M059J (cell line): ENCODE results near the gene NXN. TPM values are rescaled to one million over a fixed set of nuclear protein-coding genes. Genes with fewer than 3 reads are reported as not detected.
"Not testable (repeated sequence)": the region's sequence is repeated elsewhere in the genome, so short reads cannot be mapped to it uniquely, and the experiment has no call there.

Experiments
- DNase-seq: peaks from one replicate; pipeline ENCODE4 v3.0.0-alpha.2; 2012; ENCODE audit warnings: low read depth
- total RNA-seq: library from RNA; depleted of rRNA; stranded (reverse); fragments of >200 nt; shearing (Covaris generic); gene quantifications from 2 replicates; pipeline ENCODE4 v1.2.3, GENCODE V29; 2014

NXN gene
- total RNA-seq, 1 experiment from 2014 or later: 32.8 TPM

DNA sequence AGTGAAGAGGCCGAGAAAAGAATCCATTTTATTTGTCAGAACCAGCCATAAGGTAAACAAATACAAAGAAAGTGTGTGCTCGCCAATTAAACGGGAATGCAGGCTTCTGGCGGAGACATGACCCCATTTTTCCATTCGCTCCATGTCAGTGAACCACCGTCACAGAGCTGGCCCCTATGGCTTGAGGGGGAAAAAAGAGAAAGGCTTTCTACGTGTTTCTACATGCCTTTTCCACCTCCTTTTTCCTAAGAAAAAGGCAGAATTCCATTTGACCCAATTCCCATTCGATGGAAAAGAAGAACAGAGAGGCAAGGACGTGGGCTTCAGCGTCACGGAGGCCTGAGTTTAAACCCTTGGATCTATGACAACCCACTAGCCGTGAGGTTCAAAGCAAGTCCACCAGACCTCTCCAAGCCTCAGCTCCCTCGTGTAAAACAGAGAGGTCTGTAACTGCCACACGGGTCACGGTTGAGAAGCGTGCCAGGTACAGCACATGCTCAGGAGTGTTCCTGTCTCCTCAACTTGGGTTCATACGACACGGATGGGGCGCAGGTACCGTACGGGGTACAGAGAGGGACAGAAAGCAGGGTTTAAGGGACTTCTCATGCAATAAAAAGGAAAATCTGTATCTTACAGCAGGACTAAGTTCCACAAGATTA, 91.9 kb downstream of the NXN start:
- no peak for DNase-seq

DNA sequence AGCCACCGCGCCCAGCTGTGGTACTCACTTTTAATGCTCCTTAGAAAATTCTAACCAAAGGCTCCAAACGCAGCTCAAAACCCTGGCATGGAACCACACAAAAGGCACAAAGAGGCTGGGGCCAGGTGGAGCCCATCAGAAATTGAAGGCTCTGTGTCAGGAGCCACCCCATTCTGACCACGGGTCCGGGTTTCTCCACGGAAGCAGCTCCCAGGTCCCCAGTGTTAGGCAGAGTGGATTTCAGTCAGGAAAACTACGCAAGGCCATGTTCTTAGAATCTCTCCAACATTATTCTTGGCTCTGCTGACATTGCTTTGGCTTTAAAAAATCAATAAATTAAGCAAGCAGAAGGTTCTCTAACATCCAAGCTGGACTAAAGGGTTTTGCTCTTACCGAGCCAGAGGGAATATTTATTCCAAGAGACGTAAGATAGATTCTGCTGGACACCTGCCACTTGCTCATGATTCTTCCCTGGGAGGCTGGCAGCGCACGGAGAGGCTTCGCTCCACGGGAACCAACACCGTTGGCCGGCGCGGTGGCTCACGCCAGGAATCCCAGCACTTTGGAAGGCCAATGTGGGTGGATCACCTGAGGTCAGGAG, 93.5 kb downstream of the NXN start:
- DNase-seq: no peak

- DNase-seq: no peak
These were observed 96.0 kb downstream of the NXN start for GRCh38 chr17:883586-883962.

DNA sequence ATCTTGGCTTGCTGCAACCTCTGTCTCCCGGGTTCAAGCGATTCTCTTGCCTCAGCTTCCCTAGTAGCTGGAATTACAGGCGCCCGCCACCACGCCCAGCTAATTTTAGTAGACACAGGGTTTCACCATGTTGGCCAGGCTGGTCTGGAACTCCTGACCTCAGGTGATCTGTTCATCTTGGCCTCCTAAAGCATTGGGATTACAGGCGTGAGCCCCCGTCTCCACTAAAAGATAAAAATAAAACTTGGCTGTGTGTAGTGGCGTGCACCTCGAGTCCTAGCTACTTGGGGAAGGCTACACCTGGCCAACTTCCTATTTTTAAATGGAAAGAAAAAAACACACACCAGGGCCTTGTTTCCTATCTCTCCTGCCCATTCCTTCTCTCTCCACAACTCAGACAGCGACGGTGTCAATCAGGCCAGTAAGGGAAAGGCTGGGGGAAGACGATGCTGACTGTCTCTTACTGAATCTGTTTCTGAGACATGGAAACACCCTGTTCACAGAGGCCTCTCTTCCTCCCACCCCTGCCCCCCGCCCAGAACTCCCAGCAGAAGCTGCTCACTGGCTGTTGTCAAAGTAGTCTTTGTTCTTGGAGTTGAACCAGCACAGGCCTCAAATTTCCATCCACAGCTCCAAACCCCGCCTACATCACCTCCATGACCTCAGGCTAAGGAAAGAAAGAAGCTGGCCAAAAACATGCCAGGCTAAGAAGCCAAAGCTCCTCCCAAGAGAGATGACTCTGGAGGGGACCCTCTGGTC, 96.6 kb downstream of the NXN start:
- DNase-seq: peak; percentile 54

DNA sequence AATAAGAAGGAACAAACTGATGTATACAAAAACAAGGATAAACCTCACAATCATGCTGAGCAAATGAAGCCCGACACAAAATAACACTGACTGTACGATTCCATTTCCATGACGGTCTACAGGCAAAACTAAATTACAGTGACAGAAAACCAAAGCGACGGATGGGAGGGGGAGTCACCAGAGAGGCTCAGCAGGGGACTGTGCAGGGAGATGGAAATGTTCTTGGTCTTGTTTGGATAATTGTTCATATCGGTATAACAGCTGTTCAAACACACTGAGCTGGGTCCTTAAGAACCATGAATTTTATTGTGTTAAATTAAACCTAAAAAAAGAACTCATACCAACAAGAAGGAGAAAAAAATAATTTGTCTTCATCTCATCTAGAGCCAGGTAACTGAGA, 97.8 kb downstream of the NXN start:
- no peak for DNase-seq

GRCh38 chr17:880443-881269, 98.9 kb downstream of the NXN start:
- DNase-seq: peak; percentile 43

- peak; percentile 92 for DNase-seq
These were observed 99.8 kb downstream of the NXN start for GRCh38 chr17:879546-880442.

- no peak for DNase-seq
These were observed 101.9 kb downstream of the NXN start for GRCh38 chr17:877630-878029.

- no peak for DNase-seq
These were observed 103.3 kb downstream of the NXN start for GRCh38 chr17:876272-876671.

- DNase-seq: not testable (repeated sequence)
These were observed 105.0 kb downstream of the NXN start for GRCh38 chr17:874590-874989.

DNA sequence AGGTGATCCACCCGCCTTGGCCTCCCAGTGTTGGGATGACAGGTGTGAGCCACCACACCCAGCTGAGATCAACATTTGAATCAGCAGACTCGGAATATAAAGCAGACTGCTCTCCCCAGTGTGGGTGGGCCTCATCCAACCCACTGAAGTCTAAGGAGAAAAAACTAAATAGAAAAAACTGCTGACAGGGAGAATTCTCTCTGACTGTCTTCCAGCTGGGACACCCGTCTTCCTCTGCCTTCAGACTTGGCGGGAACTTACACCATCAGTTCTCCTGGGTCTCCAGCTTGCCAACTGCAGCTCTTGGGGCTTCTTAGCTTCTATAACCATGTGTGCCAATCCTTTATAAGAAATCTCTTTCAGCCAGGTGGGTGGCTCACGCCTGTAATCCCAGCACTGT, 106.7 kb downstream of the NXN start:
- no peak for DNase-seq

- no peak for DNase-seq
These were observed 107.6 kb downstream of the NXN start for GRCh38 chr17:871751-872519.

DNA sequence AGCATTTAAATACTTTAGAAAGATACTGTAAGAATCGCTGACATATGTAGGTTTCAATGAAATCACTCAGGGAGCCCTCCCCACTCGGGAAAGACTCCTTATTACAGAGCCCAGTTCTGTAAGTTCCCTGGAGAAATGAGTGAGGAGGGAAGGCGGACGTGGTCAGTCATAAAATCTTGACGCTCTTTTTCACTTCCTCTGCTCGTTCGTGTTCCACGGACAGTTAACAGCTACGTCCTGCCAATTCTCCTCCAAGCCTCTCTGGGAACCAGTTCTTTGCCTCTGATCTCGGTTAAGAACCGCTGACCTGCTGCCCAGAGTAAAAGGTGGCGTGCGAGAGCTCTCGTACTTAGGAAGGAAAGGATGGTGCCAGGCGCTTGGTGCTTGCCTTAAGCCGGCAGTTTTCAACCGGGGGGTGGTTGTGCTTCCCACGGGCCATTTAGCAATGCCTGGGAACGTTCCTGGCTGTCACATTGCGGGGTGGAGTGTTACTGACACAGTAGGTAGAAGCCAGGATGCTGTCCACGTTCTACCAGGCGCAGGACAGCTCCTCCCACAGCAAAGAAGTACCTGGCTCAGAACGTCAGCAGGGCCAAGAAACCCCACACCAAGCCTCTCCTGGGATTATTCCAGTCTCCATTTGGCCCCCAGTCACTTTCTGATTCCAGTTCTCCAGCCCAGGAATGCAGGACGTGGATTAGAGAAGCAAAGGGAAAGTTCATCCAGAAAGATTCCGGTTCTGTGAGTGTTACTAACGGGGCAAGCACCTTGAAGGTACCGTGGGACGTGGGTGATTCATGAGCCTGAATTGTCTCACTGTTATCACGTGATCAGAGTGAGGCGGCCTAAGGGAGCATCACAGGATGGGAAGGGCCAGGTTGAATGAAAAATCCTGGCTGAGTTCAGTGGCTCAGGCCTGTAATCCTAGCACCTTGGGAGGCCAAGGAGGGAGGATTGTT, 109.7 kb downstream of the NXN start:
- DNase-seq: peak; percentile 87

DNA sequence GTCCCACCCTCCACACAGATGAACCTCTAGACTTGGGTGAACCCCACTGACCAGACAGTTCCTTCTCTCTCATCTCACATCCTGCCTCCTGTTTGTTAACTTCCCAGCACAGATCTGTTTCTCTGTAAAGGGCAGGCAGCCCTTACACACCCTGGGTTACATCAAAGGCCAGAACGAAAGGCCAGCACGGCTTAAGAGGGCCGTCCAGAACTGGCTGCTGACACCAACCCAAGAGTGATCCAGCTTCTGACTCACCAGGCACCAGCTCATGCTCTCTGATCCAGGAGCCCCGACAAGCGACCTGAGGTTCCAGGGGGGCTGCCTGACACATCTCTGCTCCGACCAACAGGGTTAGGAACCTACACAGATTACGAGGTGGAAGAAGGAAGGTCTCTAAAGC, 110.5 kb downstream of the NXN start:
- DNase-seq: peak; percentile 60

GRCh38 chr17:867896-868489, 111.6 kb downstream of the NXN start:
- no peak for DNase-seq

- not testable (repeated sequence) for DNase-seq
These were observed 112.3 kb downstream of the NXN start for GRCh38 chr17:867238-867637.

DNA sequence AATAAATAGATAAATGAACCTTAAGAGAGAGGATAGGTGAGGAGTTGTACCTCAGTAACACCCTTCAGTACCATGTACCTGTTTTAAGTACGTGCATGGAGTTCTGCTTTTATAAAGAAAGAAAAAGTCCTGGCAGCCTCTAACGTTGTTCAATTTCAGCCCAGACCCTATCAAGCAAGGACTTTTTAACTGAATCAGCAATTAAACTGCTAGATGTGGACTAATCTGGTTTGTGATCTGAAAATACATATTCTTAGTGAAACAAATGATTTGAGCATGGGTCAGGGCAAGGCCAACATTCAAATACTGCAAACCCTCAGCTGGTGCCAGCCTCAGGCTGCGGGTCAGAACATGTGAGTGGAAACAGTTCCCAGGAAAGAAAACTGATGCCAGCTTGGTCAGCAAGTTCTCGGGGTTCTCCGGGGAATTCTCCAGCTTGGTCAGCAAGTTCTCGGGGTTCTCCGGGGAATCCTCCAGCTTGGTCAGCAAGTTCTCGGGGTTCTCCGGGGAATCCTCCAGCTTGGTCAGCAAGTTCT, 112.9 kb downstream of the NXN start:
- DNase-seq: no peak

DNA sequence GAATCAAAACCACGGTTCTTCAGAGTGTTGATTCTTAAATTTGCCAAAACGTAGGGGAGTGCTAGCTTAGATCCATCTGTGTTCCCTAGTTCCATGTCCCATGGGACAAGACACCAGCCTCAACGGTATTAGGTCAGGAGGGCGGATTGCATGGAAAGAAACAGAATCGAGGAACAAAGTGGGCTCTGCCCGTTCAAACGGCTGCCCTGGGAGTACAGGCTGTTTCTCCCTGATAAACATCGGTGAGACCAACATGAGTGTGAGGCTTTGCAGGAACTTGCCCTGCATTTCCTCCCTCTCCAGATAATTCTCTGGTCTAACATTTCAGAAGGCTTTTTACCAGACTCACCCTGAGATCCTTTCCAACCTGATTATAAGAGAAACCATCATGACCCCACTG, 115.3 kb downstream of the NXN start:
- no peak for DNase-seq

GRCh38 chr17:863880-864279, 115.7 kb downstream of the NXN start:
- DNase-seq: no peak
